Suprapubic skin (tissue), 4 donors: Measurements from ENCODE around the gene RARS1. TPM values are rescaled to one million over a fixed set of nuclear protein-coding genes. Genes with fewer than 3 reads are reported as not detected.
A peak's percentile ranks its signal among the peaks of the same experiment; 100 is the strongest.

Experiments
- DNase-seq, 2 donors: peaks; one replicate each; pipeline ENCODE4 v3.0.0-alpha.2; 2019; ENCODE audit warnings: low spot score in 2 of 2
- H3K27ac ChIP-seq: fragments of 200-600 bp; sonication (generic); one replicate; pipeline ENCODE4 v1.5.1; 2019
- H3K27me3 ChIP-seq: fragments of 200-600 bp; sonication (generic); one replicate; pipeline ENCODE4 v1.5.1; 2019
- H3K36me3 ChIP-seq: fragments of 200-600 bp; sonication (generic); one replicate; pipeline ENCODE4 v1.5.1; 2019
- H3K4me1 ChIP-seq: fragments of 200-600 bp; sonication (generic); one replicate; pipeline ENCODE4 v1.5.1; 2019
- H3K4me3 ChIP-seq: fragments of 200-600 bp; sonication (generic); one replicate; pipeline ENCODE4 v1.5.1; 2019; ENCODE audit warnings: mild to moderate bottlenecking
- H3K9me3 ChIP-seq: fragments of 200-600 bp; sonication (generic); one replicate; pipeline ENCODE4 v1.5.1; 2019
- CTCF ChIP-seq, 2 donors: fragments of 200-600 bp in 1 of 2; fragments of 450-650 bp in 1 of 2; sonication (generic) in 1 of 2; IDR thresholded peaks; one replicate each; pipeline ENCODE4 v1.5.1; 2016 to 2019; ENCODE audit warnings: antibody characterized with exemption in 2 of 2, mild to moderate bottlenecking in 1 of 2, moderate library complexity in 1 of 2
- EP300 ChIP-seq: sonication (generic); formaldehyde crosslinking; IDR thresholded peaks from one replicate; pipeline ENCODE4 v1.6.1; 2017; ENCODE audit warnings: antibody characterized with exemption
- POLR2A ChIP-seq, 2 donors: fragments of 450-650 bp; IDR thresholded peaks; one replicate each; pipeline ENCODE4 v1.6.1; 2017; ENCODE audit warnings: antibody characterized with exemption in 2 of 2, mild to moderate bottlenecking in 2 of 2, moderate library complexity in 2 of 2
- POLR2AphosphoS5 ChIP-seq, 3 donors: sonication (generic); formaldehyde crosslinking; IDR thresholded peaks; one replicate each; pipeline ENCODE4 v1.6.1; 2017; ENCODE audit warnings: antibody characterized with exemption in 3 of 3
- WGBS: methylation state at CpG from one replicate; pipeline ENCODE4 v1.1.5; 2018; 5-methylcytosine and 5-hydroxymethylcytosine counted together
- total RNA-seq, 4 donors: library from RNA; depleted of rRNA; stranded (reverse); fragments of >200 nt; gene quantifications; one replicate each; pipeline ENCODE4 v1.1.0, GENCODE V29; 2016

Gene RARS1
- total RNA-seq, 4 donors from 2014 or later = 58.6 to 129 (median 77.0) TPM

- TF ChIP-seq CTCF (IDR thresholded peaks at IDR 0.05) (no peak), EP300 (no peak), POLR2A (IDR thresholded peaks at IDR 0.05) (no peak), POLR2AphosphoS5 (IDR thresholded peaks at IDR 0.05) (no peak)
- Histone ChIP-seq H3K27me3 (no peaks in the 10 kb centered on the region), H3K36me3 (peaks cover 8% of the 10 kb centered on the region), H3K4me3 (no peak overlapping the region), H3K4me1 (peaks cover 5% of the 10 kb centered on the region), H3K27ac (no peak overlapping the region), H3K9me3 (no peaks in the 10 kb centered on the region)
- no peak for DNase-seq
- 91% methylated on average over 3 of the region's 3 CpGs for WGBS
Measured at GRCh38 chr5:168469816-168470215, 16.5 kb upstream of the RARS1 start.

- peaks cover 5% of the 10 kb centered on the region for H3K4me1 ChIP-seq
- WGBS = 79% methylated on average over 4 of the region's 4 CpGs
- H3K36me3 ChIP-seq = peaks cover 7% of the 10 kb centered on the region
- H3K27ac ChIP-seq = no peak overlapping the region
- TF ChIP-seq POLR2A (IDR thresholded peaks at IDR 0.05) = no peak
- no peak for TF ChIP-seq POLR2AphosphoS5 (IDR thresholded peaks at IDR 0.05)
- no peak for TF ChIP-seq EP300
- TF ChIP-seq CTCF (IDR thresholded peaks at IDR 0.05) = no peak
- no peaks in the 10 kb centered on the region for H3K9me3 ChIP-seq
- H3K27me3 ChIP-seq = no peaks in the 10 kb centered on the region
- DNase-seq = no peak
- H3K4me3 ChIP-seq = no peak overlapping the region
Measured at GRCh38 chr5:168471785-168472184, 14.5 kb upstream of the RARS1 start.

- no peak overlapping the region for H3K27ac ChIP-seq
- TF ChIP-seq CTCF (IDR thresholded peaks at IDR 0.05) (peak in 1 of 2 donors; percentile 22), EP300 (no peak)
- no peaks in the 10 kb centered on the region for H3K27me3 ChIP-seq
- no peaks in the 10 kb centered on the region for H3K9me3 ChIP-seq
- peaks cover 7% of the 10 kb centered on the region for H3K36me3 ChIP-seq
- no peak for DNase-seq
- peaks cover 5% of the 10 kb centered on the region for H3K4me1 ChIP-seq
- WGBS = 51% methylated on average over 5 of the region's 5 CpGs
- no peak overlapping the region for H3K4me3 ChIP-seq
Measured at GRCh38 chr5:168472329-168472728, 13.9 kb upstream of the RARS1 start.

- H3K27me3 ChIP-seq = no peaks in the 10 kb centered on the region
- no peak for DNase-seq
- peaks cover 2% of the 10 kb centered on the region for H3K36me3 ChIP-seq
- no peak for TF ChIP-seq POLR2A (IDR thresholded peaks at IDR 0.05)
- TF ChIP-seq POLR2AphosphoS5 (IDR thresholded peaks at IDR 0.05) = no peak
- TF ChIP-seq CTCF (IDR thresholded peaks at IDR 0.05) = no peak
- TF ChIP-seq EP300 = no peak
- H3K9me3 ChIP-seq = no peaks in the 10 kb centered on the region
- WGBS = 44% methylated on average over 1 of the region's 1 CpG
- no peak overlapping the region for H3K27ac ChIP-seq
- H3K4me3 ChIP-seq = no peak overlapping the region
- H3K4me1 ChIP-seq = peaks cover 5% of the 10 kb centered on the region
Measured at GRCh38 chr5:168474319-168474718, 12.0 kb upstream of the RARS1 start.

GRCh38 chr5:168477060-168477459 lies 9.2 kb upstream of the RARS1 start:
- no peak for TF ChIP-seq CTCF (IDR thresholded peaks at IDR 0.05)
- TF ChIP-seq EP300 = no peak
- Histone ChIP-seq H3K36me3 (no peaks in the 10 kb centered on the region), H3K4me3 (no peak overlapping the region), H3K4me1 (peaks cover 2% of the 10 kb centered on the region), H3K9me3 (no peaks in the 10 kb centered on the region), H3K27me3 (no peaks in the 10 kb centered on the region), H3K27ac (no peak overlapping the region)
- WGBS = 47% methylated on average over 7 of the region's 7 CpGs
- DNase-seq = no peak
